ENCODE data around the gene MFRP.

DNA sequence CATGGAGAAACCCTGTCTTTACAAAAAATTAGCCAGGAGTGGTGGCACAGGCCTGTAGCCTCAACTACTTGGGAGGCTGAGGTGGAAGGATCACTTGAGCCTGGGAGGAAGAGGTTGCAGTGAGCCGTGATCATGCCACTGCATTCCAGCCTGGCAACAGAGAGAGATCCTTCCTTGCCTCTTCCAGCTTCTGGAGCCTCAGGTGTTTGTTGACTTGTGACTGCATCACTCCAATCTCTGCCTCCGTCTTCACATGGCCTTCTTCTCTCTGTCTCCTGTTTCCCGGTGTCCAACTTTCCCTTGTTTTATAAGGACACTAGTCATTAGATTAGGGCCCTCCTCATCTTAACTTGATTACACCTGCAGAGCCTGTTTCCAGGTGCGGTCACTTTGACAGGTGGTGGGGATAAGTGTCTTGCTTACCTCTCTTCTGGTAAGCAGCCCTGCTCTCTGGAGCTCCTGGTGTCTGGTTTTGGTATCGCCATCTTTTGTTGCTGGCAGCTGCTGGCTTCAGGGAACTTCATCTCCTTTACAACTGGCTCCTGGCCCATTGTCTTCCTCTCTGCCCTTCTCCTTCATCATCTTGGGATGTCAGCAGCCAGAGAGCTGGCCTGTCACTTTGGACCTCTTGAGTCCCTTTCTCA, 43.2 kb upstream of the MFRP start:
- TF ChIP-seq FOXP2 (optimal IDR thresholded peaks at IDR 0.05; ENCODE audit: control extremely low read depth, extremely low read length, insufficient read depth) (no peak), EZH2 (IDR thresholded peaks at IDR 0.05) (no peak), POLR2AphosphoS5 (IDR thresholded peaks at IDR 0.05; ENCODE audit: borderline replicate concordance, low read depth, low read length) (no peak)

Measured in SK-N-MC (cell line).